Nephron progenitor cell (in vitro differentiated cells): ENCODE data around the gene CDH4.

Experiments
- DNase-seq: peaks from one replicate; pipeline ENCODE4 v3.0.0; 2021
- H3K27ac Mint-ChIP-seq: 2 replicates; pipeline ENCODE4 v1.8.0; 2021; ENCODE audit warnings: mild to moderate bottlenecking, moderate library complexity, mixed read lengths
- H3K27me3 Mint-ChIP-seq: 2 replicates; pipeline ENCODE4 v1.8.0; 2021; ENCODE audit warnings: mild to moderate bottlenecking, low read depth, mixed read lengths; ENCODE audit not compliant: poor library complexity
- H3K36me3 Mint-ChIP-seq: 2 replicates; pipeline ENCODE4 v1.8.0; 2021; ENCODE audit warnings: low read depth, mixed read lengths
- H3K4me1 Mint-ChIP-seq: 2 replicates; pipeline ENCODE4 v1.8.0; 2021; ENCODE audit warnings: mixed read lengths
- H3K4me3 Mint-ChIP-seq: 2 replicates; pipeline ENCODE4 v1.8.0; 2021; ENCODE audit warnings: mild to moderate bottlenecking, moderate library complexity, mixed read lengths
- H3K9me3 Mint-ChIP-seq: 2 replicates; pipeline ENCODE4 v1.8.0; 2021; ENCODE audit warnings: mild to moderate bottlenecking, moderate library complexity, mixed read lengths
- CTCF ChIP-seq: fragments of 200-600 bp; sonication (generic); IDR thresholded peaks from 2 replicates; pipeline ENCODE4 v1.5.0; 2021; ENCODE audit warnings: antibody characterized with exemption

CDH4 gene

GRCh38 chr20:61812121-61812844 lies 560.2 kb downstream of the CDH4 start:
- Mint-ChIP-seq H3K4me1 (peaks cover 11% of the 10 kb centered on the region), H3K27ac (no peak overlapping the region), H3K36me3 (no peaks in the 10 kb centered on the region), H3K4me3 (no peak overlapping the region), H3K27me3 (peaks cover 15% of the 10 kb centered on the region), H3K9me3 (no peaks in the 10 kb centered on the region)
- no peak for TF ChIP-seq CTCF
- DNase-seq, result no peak

GRCh38 chr20:61812845-61813485 lies 560.9 kb downstream of the CDH4 start:
- no peaks in the 10 kb centered on the region for H3K9me3 Mint-ChIP-seq
- peaks cover 11% of the 10 kb centered on the region for H3K4me1 Mint-ChIP-seq
- TF ChIP-seq CTCF, result no peak
- H3K4me3 Mint-ChIP-seq, result no peak overlapping the region
- no peaks in the 10 kb centered on the region for H3K36me3 Mint-ChIP-seq
- H3K27me3 Mint-ChIP-seq, result peaks cover 15% of the 10 kb centered on the region
- no peak for DNase-seq
- no peak overlapping the region for H3K27ac Mint-ChIP-seq

GRCh38 chr20:61813791-61814190 lies 561.7 kb downstream of the CDH4 start:
- Mint-ChIP-seq H3K27ac (no peak overlapping the region), H3K9me3 (no peaks in the 10 kb centered on the region), H3K4me3 (no peak overlapping the region), H3K27me3 (peaks cover 12% of the 10 kb centered on the region), H3K36me3 (no peaks in the 10 kb centered on the region), H3K4me1 (peaks cover 5% of the 10 kb centered on the region)
- no peak for DNase-seq
- no peak for TF ChIP-seq CTCF

- no peak overlapping the region for H3K27ac Mint-ChIP-seq
- H3K36me3 Mint-ChIP-seq, result no peaks in the 10 kb centered on the region
- peaks cover 5% of the 10 kb centered on the region for H3K4me1 Mint-ChIP-seq
- H3K4me3 Mint-ChIP-seq, result no peak overlapping the region
- H3K27me3 Mint-ChIP-seq, result peaks cover 16% of the 10 kb centered on the region
- no peak for DNase-seq
- TF ChIP-seq CTCF, result no peak
- no peaks in the 10 kb centered on the region for H3K9me3 Mint-ChIP-seq
These were observed 562.2 kb downstream of the CDH4 start for GRCh38 chr20:61814244-61814643.

GRCh38 chr20:61814726-61815125 lies 562.7 kb downstream of the CDH4 start:
- peaks cover 5% of the 10 kb centered on the region for H3K4me1 Mint-ChIP-seq
- H3K36me3 Mint-ChIP-seq, result no peaks in the 10 kb centered on the region
- no peak for TF ChIP-seq CTCF
- no peak overlapping the region for H3K27ac Mint-ChIP-seq
- H3K27me3 Mint-ChIP-seq, result peaks cover 21% of the 10 kb centered on the region
- no peaks in the 10 kb centered on the region for H3K9me3 Mint-ChIP-seq
- no peak overlapping the region for H3K4me3 Mint-ChIP-seq
- DNase-seq, result no peak

GRCh38 chr20:61815176-61815575 lies 563.1 kb downstream of the CDH4 start:
- Mint-ChIP-seq H3K4me3 (no peak overlapping the region), H3K27me3 (peaks cover 21% of the 10 kb centered on the region), H3K9me3 (no peaks in the 10 kb centered on the region), H3K4me1 (peaks cover 5% of the 10 kb centered on the region), H3K36me3 (no peaks in the 10 kb centered on the region), H3K27ac (no peak overlapping the region)
- no peak for TF ChIP-seq CTCF
- no peak for DNase-seq
